Osteocyte (in vitro differentiated cells): ENCODE results near the gene MYMK. TPM values are rescaled to one million over a fixed set of nuclear protein-coding genes. Genes with fewer than 3 reads are reported as not detected.

Source experiments
- DNase-seq: peaks from one replicate; pipeline ENCODE4 v3.0.0; 2021; ENCODE audit warnings: mixed read lengths; ENCODE audit not compliant: unreplicated experiment; ENCODE audit errors: extremely low spot score
- H3K27ac Mint-ChIP-seq: one replicate; pipeline ENCODE4 v1.8.0; 2021; ENCODE audit warnings: mild to moderate bottlenecking, mixed read lengths; ENCODE audit not compliant: unreplicated experiment
- H3K27me3 Mint-ChIP-seq: one replicate; pipeline ENCODE4 v1.8.0; 2021; ENCODE audit warnings: mixed read lengths; ENCODE audit not compliant: unreplicated experiment
- H3K36me3 Mint-ChIP-seq: one replicate; pipeline ENCODE4 v1.8.0; 2021; ENCODE audit warnings: mixed read lengths; ENCODE audit not compliant: unreplicated experiment
- H3K4me1 Mint-ChIP-seq: one replicate; pipeline ENCODE4 v1.8.0; 2021; ENCODE audit warnings: mixed read lengths; ENCODE audit not compliant: unreplicated experiment
- H3K4me3 Mint-ChIP-seq: one replicate; pipeline ENCODE4 v1.8.0; 2021; ENCODE audit warnings: mild to moderate bottlenecking, moderate library complexity, mixed read lengths; ENCODE audit not compliant: unreplicated experiment
- H3K9me3 Mint-ChIP-seq: one replicate; pipeline ENCODE4 v1.8.0; 2021; ENCODE audit warnings: mixed read lengths; ENCODE audit not compliant: unreplicated experiment
- CTCF ChIP-seq: fragments of 200-600 bp; sonication (generic); IDR thresholded peaks from 2 replicates; pipeline ENCODE4 v1.5.0; 2021; ENCODE audit warnings: antibody characterized with exemption, mild to moderate bottlenecking, moderate library complexity
- total RNA-seq: library from RNA; stranded (reverse); gene quantifications from 2 replicates; pipeline ENCODE4 v1.2.1, GENCODE V29; 2021

MYMK gene
- total RNA-seq, 1 donor from 2014 or later = not detected

DNA sequence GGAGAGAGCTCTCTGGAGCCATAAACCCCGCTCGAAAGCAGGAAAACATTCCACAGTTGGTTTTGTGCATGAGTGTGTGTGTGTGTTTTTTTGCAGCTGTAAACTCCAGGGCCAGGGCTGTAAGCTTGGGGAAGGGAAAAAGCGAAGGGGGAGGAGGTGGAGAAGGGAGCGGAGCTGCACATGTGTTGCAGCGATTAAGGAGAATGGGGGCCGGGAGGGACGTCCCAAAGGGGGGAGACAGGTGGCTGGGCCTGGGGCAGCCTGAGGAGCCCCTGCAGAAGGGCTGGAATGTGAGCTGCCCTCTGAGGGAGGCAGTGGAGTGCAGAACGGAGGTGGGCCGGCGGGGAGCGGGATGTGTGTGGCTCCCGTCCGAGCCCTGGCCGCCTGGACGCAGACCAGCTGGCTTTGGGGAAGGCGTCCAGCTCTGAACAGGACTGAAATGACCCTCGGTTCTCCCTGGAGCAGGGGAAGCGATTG, 2.7 kb upstream of the MYMK start:
- no peaks in the 10 kb centered on the region for H3K9me3 Mint-ChIP-seq
- H3K4me3 Mint-ChIP-seq = no peak overlapping the region
- H3K27me3 Mint-ChIP-seq = peaks cover 3% of the 10 kb centered on the region

GRCh38 chr9:133526721-133527321, 2.1 kb upstream of the MYMK start:
- H3K27me3 Mint-ChIP-seq = peaks cover 3% of the 10 kb centered on the region
- no peak for TF ChIP-seq CTCF
- DNase-seq = no peak
- H3K36me3 Mint-ChIP-seq = no peaks in the 10 kb centered on the region
- H3K4me1 Mint-ChIP-seq = peaks cover 22% of the 10 kb centered on the region
- H3K27ac Mint-ChIP-seq = peak overlapping the region; percentile 39
- H3K9me3 Mint-ChIP-seq = no peaks in the 10 kb centered on the region
- no peak overlapping the region for H3K4me3 Mint-ChIP-seq

More for the DNA sequence above, 2.7 kb upstream of the MYMK start:
- DNase-seq = no peak
- H3K4me1 Mint-ChIP-seq = peaks cover 22% of the 10 kb centered on the region
- H3K36me3 Mint-ChIP-seq = no peaks in the 10 kb centered on the region
- no peak overlapping the region for H3K27ac Mint-ChIP-seq
- TF ChIP-seq CTCF = no peak

DNA sequence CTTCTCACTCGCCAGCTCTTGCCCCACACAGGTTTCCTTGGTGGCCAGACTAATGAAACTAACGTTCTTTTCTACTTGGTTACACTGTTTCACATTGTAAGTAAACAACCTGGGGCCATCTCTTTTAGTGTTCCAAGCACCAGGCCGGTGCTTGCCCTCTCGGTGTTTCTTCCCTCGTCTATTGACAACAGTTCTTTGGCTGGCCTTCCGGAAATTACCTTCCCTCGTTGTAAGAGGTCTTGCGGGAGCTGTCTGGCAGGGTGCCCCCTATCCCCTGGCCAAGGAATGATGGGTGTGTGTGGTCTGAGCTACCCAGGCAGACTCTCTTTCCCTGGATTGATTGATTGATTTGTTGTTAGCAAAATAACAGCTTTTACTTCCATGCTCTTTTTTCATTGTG, 918 bp upstream of the MYMK start:
- Mint-ChIP-seq H3K9me3 (no peaks in the 10 kb centered on the region), H3K27ac (no peak overlapping the region), H3K36me3 (no peaks in the 10 kb centered on the region), H3K4me1 (peaks cover 22% of the 10 kb centered on the region), H3K4me3 (no peak overlapping the region), H3K27me3 (peaks cover 3% of the 10 kb centered on the region)
- no peak for TF ChIP-seq CTCF
- no peak for DNase-seq

GRCh38 chr9:133524146-133524545, 613 bp downstream of the MYMK start:
- no peaks in the 10 kb centered on the region for H3K9me3 Mint-ChIP-seq
- no peaks in the 10 kb centered on the region for H3K36me3 Mint-ChIP-seq
- no peaks in the 10 kb centered on the region for H3K27me3 Mint-ChIP-seq
- DNase-seq = no peak
- no peak overlapping the region for H3K27ac Mint-ChIP-seq
- peaks cover 22% of the 10 kb centered on the region for H3K4me1 Mint-ChIP-seq
- no peak overlapping the region for H3K4me3 Mint-ChIP-seq
- TF ChIP-seq CTCF = no peak

GRCh38 chr9:133523106-133523505, 1.7 kb downstream of the MYMK start:
- DNase-seq = no peak
- Mint-ChIP-seq H3K27me3 (no peaks in the 10 kb centered on the region), H3K36me3 (no peaks in the 10 kb centered on the region), H3K9me3 (no peaks in the 10 kb centered on the region), H3K4me1 (peaks cover 21% of the 10 kb centered on the region), H3K27ac (no peak overlapping the region), H3K4me3 (no peak overlapping the region)
- no peak for TF ChIP-seq CTCF
